Thoracic aorta (tissue), 2 donors: ENCODE measurements around the gene SCARB2. TPM values are rescaled to one million over a fixed set of nuclear protein-coding genes. Genes with fewer than 3 reads are reported as not detected.

Source experiments
- ATAC-seq: fragments of 150-250 bp; one replicate; pipeline ENCODE4 v1.8.0; 2017; ENCODE audit warnings: low read depth; ENCODE audit not compliant: insufficient number of reproducible peaks, low FRiP score
- DNase-seq: peaks from one replicate; pipeline ENCODE4 v3.0.0-alpha.2; 2020; ENCODE audit warnings: low spot score
- H3K27ac ChIP-seq, 2 donors: fragments of 200-600 bp; sonication (generic); 1 replicate in 1 of 2; 2 replicates in 1 of 2; pipeline ENCODE4 v1.5.1; 2016; ENCODE audit warnings: mild to moderate bottlenecking in 2 of 2, moderate library complexity in 2 of 2
- H3K27me3 ChIP-seq: fragments of 200-600 bp; sonication (generic); replicated peaks from 2 replicates; pipeline ENCODE4 v1.6.0; 2016; ENCODE audit warnings: mild to moderate bottlenecking; ENCODE audit not compliant: insufficient read depth
- H3K36me3 ChIP-seq: fragments of 200-600 bp; sonication (generic); one replicate; pipeline ENCODE4 v1.5.1; 2016
- H3K4me1 ChIP-seq, 2 donors: fragments of 200-600 bp; sonication (generic); 1 replicate in 1 of 2; 2 replicates in 1 of 2; pipeline versions ENCODE4 v1.5.1 to v1.6.0; 2016; ENCODE audit warnings: low read depth in 2 of 2, mild to moderate bottlenecking in 1 of 2; ENCODE audit not compliant: control insufficient read depth in 1 of 2
- H3K4me3 ChIP-seq: fragments of 200-600 bp; sonication (generic); 2 replicates; pipeline ENCODE4 v1.5.1; 2016; ENCODE audit warnings: mild to moderate bottlenecking
- H3K9me3 ChIP-seq: fragments of 200-600 bp; sonication (generic); 2 replicates; pipeline ENCODE4 v1.5.1; 2016
- total RNA-seq, 2 donors: library from RNA; depleted of rRNA; stranded (reverse); fragments of >200 nt; gene quantifications; one replicate each; pipeline versions ENCODE4 v1.1.0 to v1.2.3, GENCODE V29; 2016
- TF ChIP-seq, protein P1 (sequence below): fragments of 200-600 bp; sonication (generic); IDR thresholded peaks from one replicate; pipeline ENCODE4 v1.5.1; 2019; ENCODE audit warnings: antibody characterized with exemption

SCARB2 gene
- total RNA-seq, 2 donors from 2014 or later: 133 to 165 TPM

DNA sequence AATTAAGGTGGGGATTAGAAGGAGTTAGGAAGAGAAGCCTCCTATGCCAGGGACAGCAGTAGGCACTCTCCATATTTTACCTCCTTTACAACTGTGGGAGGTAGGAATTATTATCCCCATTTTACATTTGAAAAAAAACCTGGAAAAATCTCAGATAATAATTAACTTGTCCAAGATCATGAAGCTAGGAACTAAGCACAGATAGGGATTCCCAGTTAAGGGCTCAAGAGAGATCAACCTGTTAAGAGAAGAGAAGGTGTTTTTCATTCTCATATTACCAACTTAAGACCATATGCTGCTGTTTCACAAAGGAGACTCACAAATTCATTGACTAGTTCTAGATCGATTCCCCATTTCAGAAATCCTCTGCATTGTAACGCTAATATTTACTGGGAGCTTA, 21.8 kb upstream of the SCARB2 start:
- no peaks in the 10 kb centered on the region for H3K27me3 ChIP-seq
- H3K9me3 ChIP-seq: peaks cover 6% of the 10 kb centered on the region
- TF ChIP-seq, protein P1, sequence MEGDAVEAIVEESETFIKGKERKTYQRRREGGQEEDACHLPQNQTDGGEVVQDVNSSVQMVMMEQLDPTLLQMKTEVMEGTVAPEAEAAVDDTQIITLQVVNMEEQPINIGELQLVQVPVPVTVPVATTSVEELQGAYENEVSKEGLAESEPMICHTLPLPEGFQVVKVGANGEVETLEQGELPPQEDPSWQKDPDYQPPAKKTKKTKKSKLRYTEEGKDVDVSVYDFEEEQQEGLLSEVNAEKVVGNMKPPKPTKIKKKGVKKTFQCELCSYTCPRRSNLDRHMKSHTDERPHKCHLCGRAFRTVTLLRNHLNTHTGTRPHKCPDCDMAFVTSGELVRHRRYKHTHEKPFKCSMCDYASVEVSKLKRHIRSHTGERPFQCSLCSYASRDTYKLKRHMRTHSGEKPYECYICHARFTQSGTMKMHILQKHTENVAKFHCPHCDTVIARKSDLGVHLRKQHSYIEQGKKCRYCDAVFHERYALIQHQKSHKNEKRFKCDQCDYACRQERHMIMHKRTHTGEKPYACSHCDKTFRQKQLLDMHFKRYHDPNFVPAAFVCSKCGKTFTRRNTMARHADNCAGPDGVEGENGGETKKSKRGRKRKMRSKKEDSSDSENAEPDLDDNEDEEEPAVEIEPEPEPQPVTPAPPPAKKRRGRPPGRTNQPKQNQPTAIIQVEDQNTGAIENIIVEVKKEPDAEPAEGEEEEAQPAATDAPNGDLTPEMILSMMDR: no peak
- no peaks in the 10 kb centered on the region for H3K36me3 ChIP-seq
- ATAC-seq (no peak), DNase-seq (no peak)
- no peak overlapping the region for H3K27ac ChIP-seq
- H3K4me1 ChIP-seq: peaks cover 0 to 8% of the 10 kb centered on the region in 2 donors
- no peak overlapping the region for H3K4me3 ChIP-seq

DNA sequence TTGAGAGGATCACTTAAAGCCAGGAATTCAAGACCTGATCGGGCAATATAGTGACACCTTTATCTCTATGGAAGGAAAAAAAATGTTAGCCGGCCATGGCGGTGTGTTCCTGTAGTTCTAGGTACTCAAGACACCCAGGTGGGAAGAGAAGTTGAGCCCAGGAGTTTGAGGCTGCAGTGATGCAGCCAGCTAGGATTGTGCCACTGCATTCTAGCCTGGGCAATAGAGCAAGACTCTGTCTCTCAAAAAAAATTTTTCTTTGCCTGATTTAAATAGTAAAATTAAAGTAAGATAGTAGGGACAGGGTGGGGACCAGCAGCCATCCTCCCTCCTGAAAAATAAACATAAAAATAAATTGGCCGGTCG, 21.0 kb upstream of the SCARB2 start:
- Histone ChIP-seq H3K4me1 (peaks cover 0 to 8% of the 10 kb centered on the region in 2 donors), H3K9me3 (no peaks in the 10 kb centered on the region), H3K27me3 (no peaks in the 10 kb centered on the region), H3K27ac (no peak overlapping the region), H3K36me3 (no peaks in the 10 kb centered on the region), H3K4me3 (no peak overlapping the region)
- TF ChIP-seq, protein P1: no peak
- ATAC-seq: no peak
- no peak for DNase-seq

DNA sequence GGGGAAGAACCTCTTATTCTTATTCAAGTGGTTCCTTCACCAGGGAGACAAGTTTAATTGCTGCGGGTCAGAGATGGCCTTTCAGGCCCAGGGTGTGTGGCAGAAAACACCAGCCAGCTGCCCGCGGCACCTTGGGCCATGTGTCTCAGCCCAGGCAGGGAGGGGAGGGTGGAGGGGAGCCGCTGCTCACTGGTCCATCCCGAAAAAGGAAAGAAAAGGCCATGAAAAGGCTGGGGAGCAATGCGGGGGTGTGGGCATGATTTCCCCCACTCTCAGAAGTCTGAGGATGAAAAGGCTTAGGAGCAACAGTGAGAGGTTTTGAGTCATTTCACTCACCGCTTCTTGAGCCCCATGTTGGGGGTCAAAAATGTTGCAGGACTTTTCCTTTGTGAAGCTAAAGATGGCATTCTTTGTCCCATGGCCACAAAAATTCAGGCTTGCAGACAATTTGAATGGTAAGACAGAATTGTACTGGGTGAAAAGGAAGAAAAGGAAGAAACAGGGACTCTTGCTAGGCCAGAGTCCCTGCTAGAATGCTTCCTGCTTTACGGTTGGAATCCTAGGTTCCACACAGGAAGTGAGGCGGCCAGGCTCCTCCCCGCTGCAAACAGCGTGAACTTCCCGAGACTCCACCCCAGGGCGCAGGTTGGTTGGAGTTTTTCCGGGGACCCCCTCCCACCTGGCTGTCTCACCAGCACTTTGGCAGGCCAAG, 20.5 kb upstream of the SCARB2 start:
- DNase-seq: no peak
- TF ChIP-seq, protein P1: no peak
- no peaks in the 10 kb centered on the region for H3K27me3 ChIP-seq
- no peak overlapping the region for H3K27ac ChIP-seq
- H3K9me3 ChIP-seq: no peaks in the 10 kb centered on the region
- peaks cover 0 to 8% of the 10 kb centered on the region in 2 donors for H3K4me1 ChIP-seq
- no peak for ATAC-seq
- H3K36me3 ChIP-seq: no peaks in the 10 kb centered on the region
- H3K4me3 ChIP-seq: no peak overlapping the region

DNA sequence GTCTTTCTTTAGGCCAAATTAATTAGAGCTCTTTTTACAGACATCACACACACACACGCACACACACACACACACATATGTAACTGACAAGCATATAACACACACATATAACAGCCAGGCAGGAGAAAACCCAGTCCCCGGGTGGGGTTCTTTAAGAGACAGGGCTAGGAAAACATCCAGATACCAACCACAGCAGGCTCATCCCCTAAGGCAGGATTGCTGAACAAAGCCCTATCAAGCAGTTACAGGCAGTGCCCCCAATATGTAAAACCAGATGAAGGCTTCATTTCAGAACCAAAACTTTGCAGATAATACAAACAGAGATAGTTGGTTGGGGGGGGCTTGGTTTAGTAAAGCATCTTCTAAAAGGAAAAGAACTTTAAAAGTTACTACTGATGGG, 19.9 kb upstream of the SCARB2 start:
- Histone ChIP-seq H3K4me3 (no peak overlapping the region), H3K9me3 (no peaks in the 10 kb centered on the region), H3K4me1 (peaks cover 0 to 3% of the 10 kb centered on the region in 2 donors), H3K27ac (no peak overlapping the region), H3K36me3 (no peaks in the 10 kb centered on the region), H3K27me3 (no peaks in the 10 kb centered on the region)
- TF ChIP-seq, protein P1: no peak
- ATAC-seq: no peak
- no peak for DNase-seq

DNA sequence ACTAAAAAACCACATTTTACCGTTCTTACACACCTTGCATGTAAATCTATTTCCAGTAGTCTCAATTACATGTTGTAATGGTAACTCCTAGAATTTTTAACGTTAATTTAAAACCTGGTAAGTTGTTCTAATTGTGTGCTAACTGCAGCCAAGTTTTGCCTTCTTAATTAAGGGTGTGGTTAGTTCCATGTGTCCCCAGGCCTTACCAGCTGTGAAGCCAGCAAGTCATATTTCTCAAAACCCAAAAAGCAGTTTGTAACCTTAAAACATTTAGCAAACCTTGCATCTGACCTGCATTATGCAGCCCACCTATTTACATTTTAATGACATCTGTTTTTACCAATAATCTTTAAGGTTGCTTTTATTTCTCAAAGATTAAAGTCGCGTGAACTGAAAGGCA, 19.5 kb upstream of the SCARB2 start:
- Histone ChIP-seq H3K36me3 (no peaks in the 10 kb centered on the region), H3K4me1 (no peaks in the 10 kb centered on the region), H3K27me3 (no peaks in the 10 kb centered on the region), H3K27ac (no peak overlapping the region), H3K4me3 (no peak overlapping the region), H3K9me3 (no peaks in the 10 kb centered on the region)
- TF ChIP-seq, protein P1: no peak
- no peak for DNase-seq
- ATAC-seq: no peak
